GM20000 (cell line): ENCODE measurements around the gene ABHD11.
A peak's percentile ranks its signal among the peaks of the same experiment; 100 is the strongest.

ENCODE experiments used
- DNase-seq: peaks from one replicate; pipeline ENCODE4 v3.0.0; 2012; ENCODE audit warnings: low spot score
- CTCF ChIP-seq: IDR thresholded peaks from 2 replicates; pipeline ENCODE4 v1.5.1; 2012; ENCODE audit warnings: mild to moderate bottlenecking, control low read depth; ENCODE audit errors: extremely low read depth, missing control alignments

ABHD11 gene

DNA sequence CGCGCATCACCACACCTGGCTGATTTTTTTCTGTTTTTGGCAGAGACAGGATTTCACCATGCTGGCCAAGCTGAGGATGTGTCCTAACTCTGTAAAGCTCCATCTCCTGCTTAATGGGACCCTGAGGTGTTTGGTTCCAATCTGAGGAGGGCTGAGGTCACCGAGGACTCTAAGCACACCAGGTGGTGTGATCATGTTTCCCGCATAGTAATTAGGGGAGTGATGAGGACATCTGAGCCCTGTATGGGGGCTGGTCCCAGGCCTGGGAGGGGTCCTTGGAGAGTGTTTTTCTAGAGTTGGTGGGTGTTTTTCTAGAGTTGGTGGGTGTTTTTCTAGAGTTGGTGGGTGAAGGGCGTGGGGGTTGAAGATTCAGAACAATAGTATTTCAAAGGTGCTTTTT, 3.0 kb upstream of the ABHD11 start:
- DNase-seq = no peak
- TF ChIP-seq CTCF = no peak

DNA sequence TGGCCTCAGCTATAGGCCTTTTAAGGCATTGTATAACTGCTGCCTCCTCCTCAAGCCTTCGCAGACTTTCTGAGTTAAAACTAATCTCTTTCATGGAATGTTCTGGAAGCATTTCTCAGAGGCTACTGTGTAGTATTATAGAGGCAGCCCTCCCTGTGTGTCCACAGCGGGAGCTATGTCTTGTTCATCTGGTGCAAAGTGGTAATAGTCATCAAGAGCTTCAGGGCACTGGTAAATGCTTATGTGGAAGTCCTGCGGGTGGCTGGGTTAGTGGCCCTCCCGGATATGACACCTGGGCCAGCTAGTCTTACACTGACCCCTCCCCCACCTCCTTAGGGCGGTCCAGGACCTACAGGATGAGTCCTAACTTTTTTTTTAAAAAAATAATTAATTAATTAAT, 2.2 kb upstream of the ABHD11 start:
- no peak for TF ChIP-seq CTCF
- DNase-seq = no peak

DNA sequence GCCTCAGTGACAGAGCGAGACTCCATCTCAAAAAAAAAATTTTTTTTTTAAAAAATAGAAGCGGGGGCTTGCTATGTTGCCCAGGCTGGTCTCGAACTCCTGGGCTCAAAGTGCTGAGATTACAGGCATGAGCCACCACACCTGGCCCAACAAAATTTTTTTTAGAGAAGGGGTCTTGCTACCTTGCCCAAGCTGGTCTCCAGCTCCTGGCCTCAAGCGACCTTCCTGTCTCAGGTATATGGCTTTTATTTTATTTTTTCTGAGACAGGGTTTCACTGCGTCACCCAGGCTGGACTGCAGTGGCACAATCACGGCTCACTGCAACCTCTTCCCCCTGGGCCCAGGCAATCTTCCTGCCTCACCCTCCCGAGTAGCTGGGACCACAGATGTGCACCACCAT, 1.6 kb upstream of the ABHD11 start:
- no peak for TF ChIP-seq CTCF
- DNase-seq = no peak

DNA sequence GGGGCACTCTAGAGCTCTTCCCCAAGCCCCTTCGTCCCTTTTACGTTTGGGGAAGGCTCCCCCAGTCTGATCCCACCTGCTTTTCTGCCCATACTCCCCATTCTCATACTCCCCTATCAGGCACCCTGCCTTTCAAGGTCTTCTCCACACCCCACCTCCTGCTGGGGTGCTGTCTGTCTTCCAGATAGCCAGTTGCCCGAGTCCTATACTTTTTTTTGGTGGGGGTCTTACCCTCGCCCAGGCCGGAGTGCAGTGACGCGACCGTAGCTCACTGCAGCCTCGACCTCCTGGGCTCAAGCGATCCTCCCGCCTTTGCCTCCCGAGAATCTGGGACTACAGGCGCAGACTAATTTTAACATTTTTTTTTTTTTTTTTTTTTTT, 775 bp upstream of the ABHD11 start:
- no peak for DNase-seq
- no peak for TF ChIP-seq CTCF

DNA sequence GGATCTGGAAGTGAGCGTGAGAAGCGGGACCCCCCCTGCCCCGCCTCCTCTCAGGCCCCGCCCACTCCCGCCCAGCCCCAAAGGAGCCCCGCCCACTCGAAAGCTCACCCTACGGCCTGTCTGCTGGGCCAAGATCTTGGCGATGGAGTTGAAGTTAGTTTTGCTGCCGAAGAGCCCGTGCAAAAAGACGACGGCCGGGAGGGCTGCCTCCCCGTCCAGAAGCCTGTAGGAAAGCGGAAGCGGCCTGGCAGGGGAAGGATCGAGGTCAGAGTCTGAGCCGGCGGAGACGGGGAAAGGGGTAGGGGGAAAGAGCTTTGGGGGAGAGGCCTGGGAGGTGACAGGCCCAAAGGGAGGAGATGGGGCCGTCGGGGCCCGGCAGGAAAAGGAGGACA, 386 bp downstream of the ABHD11 start:
- no peak for TF ChIP-seq CTCF
- DNase-seq = peak; percentile 83

DNA sequence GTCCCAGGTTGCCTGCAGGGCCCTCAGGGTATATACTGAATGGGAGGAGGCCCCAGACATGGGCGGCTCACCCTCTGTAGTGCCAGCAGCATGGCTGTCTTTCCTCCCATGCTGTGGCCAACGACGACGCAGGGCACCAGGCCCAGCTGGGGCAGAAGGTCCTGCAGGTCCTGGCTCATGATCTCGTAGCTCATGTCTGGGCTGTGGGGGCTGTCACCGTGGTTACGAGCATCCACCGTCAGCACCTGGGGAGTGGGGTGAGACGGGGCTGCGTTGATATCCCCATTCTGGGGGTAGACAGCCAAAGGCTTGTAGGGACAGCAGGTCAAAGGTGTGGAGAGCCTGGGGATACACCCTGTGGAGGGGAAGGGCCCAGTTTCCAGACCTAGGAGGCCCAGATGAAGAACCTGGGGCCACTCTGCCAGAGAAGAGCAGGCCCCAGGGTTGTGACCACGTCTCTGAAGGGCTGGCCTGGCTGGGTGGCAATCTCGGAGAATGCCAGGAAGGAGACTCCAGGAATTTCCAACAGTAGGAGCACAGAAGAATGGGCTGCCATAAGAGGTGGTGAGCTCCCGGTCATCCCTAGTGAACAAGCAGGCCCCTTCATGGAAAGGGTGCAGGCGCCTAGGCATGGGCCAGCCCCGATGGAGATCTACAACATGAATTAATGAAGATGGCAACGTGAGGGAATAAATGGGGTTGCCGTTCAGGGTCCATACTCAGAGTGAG, 947 bp downstream of the ABHD11 start:
- no peak for DNase-seq
- TF ChIP-seq CTCF = no peak

DNA sequence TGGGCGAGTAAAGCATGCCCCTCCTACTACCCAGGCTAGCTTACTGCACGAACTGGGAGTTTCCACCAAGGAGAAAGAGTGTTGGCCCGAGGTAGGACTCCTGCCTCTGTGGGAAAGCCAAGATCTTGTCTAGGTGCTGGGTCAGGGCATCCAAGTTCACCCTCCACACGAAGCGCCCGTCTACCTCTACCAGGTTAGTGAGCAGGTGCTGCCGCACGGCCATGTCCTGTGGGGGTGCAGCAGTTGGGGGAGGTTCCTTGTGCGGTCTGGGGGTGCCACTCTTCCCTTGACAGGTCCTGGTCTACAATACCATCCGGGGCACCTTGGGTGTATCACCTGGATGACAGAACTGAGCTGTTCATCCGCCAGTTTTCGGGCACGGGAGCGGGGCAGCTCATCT, 1.7 kb downstream of the ABHD11 start:
- TF ChIP-seq CTCF = no peak
- no peak for DNase-seq

- DNase-seq = no peak
- no peak for TF ChIP-seq CTCF
These were observed 3.1 kb downstream of the ABHD11 start for GRCh38 chr7:73735528-73735905.
